Measurements from ENCODE around the gene GPR160.
"Not testable (repeated sequence)": the region's sequence is repeated elsewhere in the genome, so short reads cannot be mapped to it uniquely, and the experiment has no call there.

The GPR160 gene

GRCh38 chr3:170037463-170038433, at the start of gene GPR160:
GPR160 (plus strand) TSS chr3:170037995; CDS start chr3:170083973, 45,978 bp downstream.
- peak; percentile 68 to 81 (median 79) for DNase-seq (ENCODE audit: low read depth in 2 of 3, low spot score in 1 of 3)

GRCh38 chr3:169990431-169990830, 47.4 kb upstream of the GPR160 start:
- no peak for DNase-seq (ENCODE audit: low read depth in 2 of 3, low spot score in 1 of 3)

- DNase-seq (ENCODE audit: low read depth in 2 of 3, low spot score in 1 of 3): no peak
These were observed 45.6 kb upstream of the GPR160 start for GRCh38 chr3:169992156-169992555.

GRCh38 chr3:169992781-169993180, 45.0 kb upstream of the GPR160 start:
- no peak for DNase-seq (ENCODE audit: low read depth in 2 of 3, low spot score in 1 of 3)

GRCh38 chr3:169993761-169994160, 44.0 kb upstream of the GPR160 start:
- no peak for DNase-seq (ENCODE audit: low read depth in 2 of 3, low spot score in 1 of 3)

GRCh38 chr3:169996063-169996462, 41.7 kb upstream of the GPR160 start:
- DNase-seq (ENCODE audit: low read depth in 2 of 3, low spot score in 1 of 3): no peak

GRCh38 chr3:169998668-169999131, 39.1 kb upstream of the GPR160 start:
- DNase-seq (ENCODE audit: low read depth in 2 of 3, low spot score in 1 of 3): no peak

GRCh38 chr3:169999433-169999832, 38.4 kb upstream of the GPR160 start:
- DNase-seq (ENCODE audit: low read depth in 2 of 3, low spot score in 1 of 3): peak in 1 of 3 donors; percentile 29

GRCh38 chr3:170000051-170000450, 37.7 kb upstream of the GPR160 start:
- DNase-seq (ENCODE audit: low read depth in 2 of 3, low spot score in 1 of 3): no peak

GRCh38 chr3:170002231-170002630, 35.6 kb upstream of the GPR160 start:
- no peak for DNase-seq (ENCODE audit: low read depth in 2 of 3, low spot score in 1 of 3)

GRCh38 chr3:170002879-170003278, 34.9 kb upstream of the GPR160 start:
- DNase-seq (ENCODE audit: low read depth in 2 of 3, low spot score in 1 of 3): no peak

- no peak for DNase-seq (ENCODE audit: low read depth in 2 of 3, low spot score in 1 of 3)
These were observed 33.9 kb upstream of the GPR160 start for GRCh38 chr3:170003881-170004356.

GRCh38 chr3:170007031-170007663, 30.6 kb upstream of the GPR160 start:
- peak; percentile 13 to 29 (median 15) for DNase-seq (ENCODE audit: low read depth in 2 of 3, low spot score in 1 of 3)

- no peak for DNase-seq (ENCODE audit: low read depth in 2 of 3, low spot score in 1 of 3)
These were observed 27.3 kb upstream of the GPR160 start for GRCh38 chr3:170010498-170010897.

GRCh38 chr3:170012683-170013400, 25.0 kb upstream of the GPR160 start:
- no peak for DNase-seq (ENCODE audit: low read depth in 2 of 3, low spot score in 1 of 3)

- DNase-seq (ENCODE audit: low read depth in 2 of 3, low spot score in 1 of 3): no peak
These were observed 21.7 kb upstream of the GPR160 start for GRCh38 chr3:170016057-170016456.

- DNase-seq (ENCODE audit: low read depth in 2 of 3, low spot score in 1 of 3): not testable (repeated sequence)
These were observed 18.5 kb upstream of the GPR160 start for GRCh38 chr3:170019306-170019705.

- DNase-seq (ENCODE audit: low read depth in 2 of 3, low spot score in 1 of 3): no peak
These were observed 16.7 kb upstream of the GPR160 start for GRCh38 chr3:170021083-170021482.

GRCh38 chr3:170022336-170022735, 15.5 kb upstream of the GPR160 start:
- DNase-seq (ENCODE audit: low read depth in 2 of 3, low spot score in 1 of 3): no peak

- DNase-seq (ENCODE audit: low read depth in 2 of 3, low spot score in 1 of 3): no peak
These were observed 14.6 kb upstream of the GPR160 start for GRCh38 chr3:170023165-170023564.

GRCh38 chr3:170024581-170024980, 13.2 kb upstream of the GPR160 start:
- no peak for DNase-seq (ENCODE audit: low read depth in 2 of 3, low spot score in 1 of 3)

Data from stimulated activated CD4-positive, alpha-beta T cell treated with anti-CD3 and anti-CD28 coated beads, Interleukin-12 subunit alpha, Interleukin-12 subunit beta, amount 100 ng/mL, for 48 hours (primary cell).